HG02610 (cell line): ENCODE results near the gene SLC6A3.

Experiments used
- ATAC-seq: cut with Tn5 transposase; IDR thresholded peaks from one replicate; pipeline ENCODE4 v1.9.1; 2021; ENCODE audit warnings: mild to moderate bottlenecking, moderate library complexity; ENCODE audit not compliant: unreplicated experiment

SLC6A3 gene

DNA sequence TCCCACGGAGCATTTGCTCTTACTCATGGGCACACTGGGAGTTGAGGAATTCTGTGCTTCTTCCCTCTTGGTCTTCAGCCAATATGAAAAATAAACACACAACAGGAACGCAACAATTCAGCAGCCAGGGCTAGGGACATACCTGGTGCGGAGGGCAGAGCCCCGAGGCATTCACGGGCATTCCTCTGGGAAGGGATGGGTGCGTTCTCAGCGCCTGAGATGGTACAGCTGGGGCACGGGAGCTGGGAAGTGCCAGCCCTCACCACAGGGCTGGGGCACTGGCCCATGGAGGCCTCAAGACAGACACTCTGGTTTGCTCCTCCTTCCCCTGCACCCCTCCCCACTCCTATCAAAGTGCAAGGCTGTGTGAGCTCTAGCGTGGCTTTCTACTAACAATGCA, 2.1 kb downstream of the SLC6A3 start:
- ATAC-seq, result no peak

DNA sequence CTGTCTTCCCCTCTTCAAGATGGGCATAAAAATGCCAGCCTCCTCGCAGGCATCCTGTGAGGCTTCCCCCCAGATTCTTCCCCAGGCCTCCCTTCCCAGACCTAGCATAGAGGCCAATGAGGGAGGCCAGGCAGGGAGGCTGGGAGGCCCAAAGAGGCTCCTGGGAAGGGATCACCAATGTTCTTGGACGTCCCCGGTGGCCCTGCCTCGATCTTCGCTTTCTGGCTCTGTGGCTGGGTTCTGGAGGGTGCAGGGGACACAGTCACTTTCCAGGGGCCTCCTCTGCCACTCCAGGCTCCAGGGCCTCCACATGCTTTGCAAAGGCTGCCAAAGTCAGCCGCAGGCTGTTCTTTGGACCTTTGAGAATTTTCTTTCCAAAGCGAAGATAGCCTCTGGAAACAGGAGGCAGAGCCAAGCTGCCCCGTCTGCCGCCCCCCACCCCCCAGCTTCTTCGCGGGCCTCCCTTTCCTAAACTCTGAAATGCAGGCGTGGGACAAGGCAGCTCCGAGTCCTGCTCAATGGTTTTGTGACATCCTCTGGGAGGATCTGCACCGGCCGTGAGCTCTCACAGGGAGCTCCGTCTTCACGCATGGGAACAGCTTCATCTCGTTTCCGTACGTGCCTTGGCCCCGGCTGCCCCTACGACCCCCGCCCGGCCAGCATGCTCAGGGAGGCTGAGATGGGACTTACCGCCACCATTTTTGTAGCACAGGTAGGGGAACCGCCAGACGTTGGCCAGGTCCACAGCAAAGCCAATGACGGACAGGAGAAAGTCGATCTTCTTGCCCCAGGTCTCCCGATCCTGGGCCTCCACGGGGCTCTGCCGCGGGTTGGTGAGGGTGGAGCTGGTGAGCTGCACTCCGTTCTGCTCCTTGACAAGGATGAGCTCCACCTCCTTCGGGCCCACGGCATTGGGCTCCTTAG, 2.8 kb downstream of the SLC6A3 start:
- ATAC-seq, result no peak

DNA sequence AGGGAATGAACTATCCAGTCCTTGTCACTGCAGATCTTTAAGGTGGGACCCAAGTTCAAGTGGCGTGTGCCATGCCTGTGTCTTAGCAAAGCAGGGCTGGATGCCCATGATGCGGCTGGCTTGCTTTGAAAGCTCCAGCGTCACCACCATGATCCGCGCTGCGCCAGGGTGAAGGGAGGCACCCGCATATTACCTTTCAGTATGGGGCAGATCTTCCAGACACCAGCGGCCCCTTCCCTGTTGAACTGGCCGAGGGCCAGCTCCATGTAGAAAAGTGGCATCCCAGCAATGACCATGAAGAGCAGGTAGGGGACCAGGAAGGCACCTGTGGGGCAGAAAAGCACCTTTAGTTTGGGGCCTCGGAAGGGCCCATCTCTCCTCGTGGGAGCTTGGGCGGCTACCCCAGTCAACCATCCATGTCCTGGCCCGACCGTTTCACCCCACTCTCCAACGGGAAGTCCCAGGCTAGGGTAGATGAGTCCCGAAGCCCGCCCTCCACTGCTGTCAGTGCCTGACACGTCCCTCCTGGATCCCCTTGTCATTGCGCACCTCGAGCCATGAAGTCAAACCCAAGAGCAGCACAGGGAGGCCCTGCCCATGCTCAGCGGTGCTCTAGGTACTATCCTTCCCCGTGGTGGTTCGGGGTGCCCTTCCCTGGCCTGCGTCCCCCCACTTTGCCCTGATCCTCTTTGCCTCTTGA, 3.9 kb downstream of the SLC6A3 start:
- no peak for ATAC-seq

- ATAC-seq, result no peak
These were observed 5.1 kb downstream of the SLC6A3 start for GRCh38 chr5:1440098-1440493.

DNA sequence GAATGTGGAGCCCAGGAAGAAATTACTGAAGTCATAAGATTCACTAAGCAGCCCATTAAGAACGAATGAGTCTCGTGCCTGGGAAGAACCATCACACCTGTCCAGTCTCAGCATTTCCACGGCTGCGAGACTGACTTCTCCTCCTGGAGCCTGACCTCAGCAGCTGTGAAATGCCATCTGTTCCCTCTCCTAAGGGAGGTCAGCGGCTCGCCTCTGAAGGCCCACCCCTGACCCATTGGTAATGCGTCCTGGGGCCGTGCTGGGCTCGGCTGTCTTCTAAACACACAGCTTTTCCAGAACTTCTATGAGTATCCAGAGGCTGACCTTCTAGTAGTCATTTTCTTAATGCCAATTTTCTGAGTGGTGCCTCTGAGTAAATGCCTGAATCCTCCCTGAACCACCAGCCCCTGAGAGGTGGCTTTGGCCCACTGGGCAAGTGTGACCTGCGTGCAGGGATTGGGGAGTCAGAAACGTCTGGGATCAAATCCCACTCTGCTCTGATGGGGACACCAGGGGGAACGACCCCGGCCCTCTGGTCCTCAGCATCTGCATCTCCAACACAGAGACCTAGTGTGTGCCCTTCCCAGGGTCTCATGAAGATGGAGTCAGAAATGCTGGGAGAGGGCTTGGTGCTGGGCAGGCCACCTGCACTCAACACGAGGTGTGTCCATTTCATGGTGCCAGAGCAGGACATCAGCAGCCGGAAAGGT, 5.7 kb downstream of the SLC6A3 start:
- ATAC-seq, result no peak

GRCh38 chr5:1438871-1439270, 6.4 kb downstream of the SLC6A3 start:
- ATAC-seq, result no peak

DNA sequence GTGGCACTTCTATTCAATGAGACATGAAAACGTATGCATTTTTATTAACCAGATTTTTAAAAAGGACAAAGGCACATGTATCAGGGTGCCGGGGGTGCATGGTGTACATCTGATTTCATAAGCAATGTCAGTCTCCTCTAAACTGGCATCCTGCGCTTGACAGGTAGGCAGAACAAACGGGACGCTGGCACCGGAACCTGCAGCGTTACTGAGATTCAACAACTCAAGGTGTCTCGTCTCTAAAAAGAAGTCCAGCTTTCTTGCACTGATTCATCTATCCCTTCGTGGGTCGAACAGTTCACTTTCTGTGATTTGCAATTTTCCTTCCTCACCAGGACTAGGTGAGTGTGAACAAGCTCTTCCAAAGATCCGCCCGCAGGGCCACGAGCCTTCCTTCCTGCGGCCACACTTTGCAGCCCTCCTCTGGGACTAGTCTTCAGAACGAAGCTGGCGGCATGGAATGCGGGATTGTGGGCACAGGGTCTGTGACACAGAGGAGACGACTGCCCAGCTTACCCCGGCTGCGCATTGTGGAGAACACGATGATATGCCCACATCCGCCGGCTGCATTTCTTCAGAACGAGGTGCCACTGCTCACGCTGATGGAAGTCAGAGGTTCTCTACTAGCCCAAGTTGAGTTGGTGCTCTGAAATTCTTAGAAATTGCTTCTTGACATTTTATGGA, 7.2 kb downstream of the SLC6A3 start:
- no peak for ATAC-seq

GRCh38 chr5:1437226-1437829, 7.9 kb downstream of the SLC6A3 start:
- ATAC-seq, result no peak

DNA sequence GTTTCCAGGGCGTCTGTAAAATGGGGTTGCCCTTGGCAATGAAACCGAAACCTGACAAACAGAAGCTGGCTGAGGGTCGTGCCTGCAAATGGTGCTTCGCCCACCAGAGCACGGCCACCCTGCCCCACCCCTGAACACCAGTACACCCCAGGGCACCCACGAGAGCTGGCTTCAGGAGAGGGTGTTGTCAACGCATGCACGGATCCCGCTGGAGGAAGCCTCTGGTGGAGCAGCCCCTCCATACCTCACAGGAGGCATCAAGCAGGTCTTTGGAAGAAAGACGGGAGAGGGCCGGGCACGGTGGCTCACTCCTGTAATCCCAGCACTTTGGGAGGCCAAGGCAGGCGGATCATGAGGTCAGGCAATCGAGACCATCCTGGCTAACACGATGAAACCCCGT, 8.6 kb downstream of the SLC6A3 start:
- ATAC-seq, result no peak

DNA sequence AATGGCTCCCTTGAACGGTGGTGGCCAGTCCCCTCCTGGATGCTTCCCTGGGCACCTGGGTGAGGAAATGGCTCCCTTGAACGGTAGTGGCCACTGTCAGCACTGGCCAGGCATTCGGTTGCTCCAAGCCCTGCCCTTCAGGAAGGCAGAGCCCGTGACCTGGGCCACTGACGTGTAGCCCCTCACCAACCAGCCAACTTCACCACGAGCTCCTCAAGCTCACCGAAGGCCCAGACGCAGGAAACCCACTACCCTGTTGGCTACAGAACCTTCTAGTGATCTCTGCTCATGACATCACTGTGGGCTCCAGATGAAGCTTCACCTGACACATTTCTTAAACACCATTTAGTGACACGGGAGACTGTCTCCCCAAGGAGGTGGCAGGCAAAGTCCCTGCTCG, 9.2 kb downstream of the SLC6A3 start:
- ATAC-seq, result no peak

- no peak for ATAC-seq
These were observed 9.9 kb downstream of the SLC6A3 start for GRCh38 chr5:1435369-1435768.

- ATAC-seq, result no peak
These were observed 12.9 kb downstream of the SLC6A3 start for GRCh38 chr5:1432296-1432695.

DNA sequence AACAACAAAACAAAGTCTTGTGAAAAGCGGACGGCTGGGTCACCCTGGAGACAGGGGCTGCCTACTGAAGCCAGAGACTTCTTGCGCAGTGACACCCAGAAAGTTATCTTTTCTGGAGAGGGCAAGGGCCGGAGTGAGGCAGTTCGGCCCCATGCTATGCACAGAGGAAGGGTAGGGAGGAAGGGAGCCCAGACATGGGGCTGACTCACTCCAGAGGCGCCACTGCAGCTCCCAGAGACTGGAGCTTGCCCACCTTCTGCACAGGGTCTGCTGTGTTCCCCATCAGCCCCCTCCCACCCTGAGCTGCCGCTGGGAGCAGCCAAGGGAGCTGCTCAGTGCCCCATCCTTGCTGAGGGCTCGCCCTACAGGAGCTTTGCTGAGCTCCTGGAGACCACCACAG, 13.3 kb downstream of the SLC6A3 start:
- ATAC-seq, result no peak

DNA sequence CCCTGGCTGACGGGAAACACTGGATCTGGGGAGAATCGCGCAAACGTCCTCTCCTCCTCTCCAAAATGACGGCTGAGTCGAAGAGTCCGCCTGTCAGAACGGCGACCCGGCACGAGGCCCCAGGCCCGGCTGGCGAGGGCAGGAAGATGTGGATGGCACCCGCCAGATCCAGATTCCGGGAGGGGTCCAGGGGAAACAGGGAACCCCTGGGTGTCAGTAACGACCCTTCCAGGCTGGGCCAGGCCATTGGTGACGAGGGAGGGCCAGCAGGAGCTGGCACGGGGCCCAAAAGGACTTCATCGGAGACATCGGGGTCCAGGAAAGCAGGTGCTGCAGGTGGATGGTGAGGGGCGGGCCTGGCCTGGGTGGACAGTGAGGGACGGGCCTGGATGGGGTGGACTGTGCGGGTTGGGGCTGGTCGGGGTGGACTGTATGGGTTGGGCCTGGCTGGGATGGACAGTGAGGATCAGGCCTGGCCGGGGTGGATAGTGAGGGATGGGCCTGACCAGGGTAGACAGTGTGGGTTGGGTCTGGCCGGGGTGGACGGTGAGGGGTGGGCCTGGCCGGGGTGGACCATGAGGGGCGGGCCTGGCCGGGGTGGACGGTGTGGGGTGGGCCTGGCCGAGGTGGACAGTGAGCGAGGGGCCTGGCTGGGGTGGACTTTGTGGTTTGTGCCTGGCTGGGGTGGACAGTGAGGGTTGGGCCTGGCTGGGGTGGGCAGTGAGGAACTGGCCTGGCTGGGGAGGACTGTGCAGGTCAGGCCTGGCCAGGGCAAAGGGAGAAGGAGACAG, 14.0 kb downstream of the SLC6A3 start:
- no peak for ATAC-seq

DNA sequence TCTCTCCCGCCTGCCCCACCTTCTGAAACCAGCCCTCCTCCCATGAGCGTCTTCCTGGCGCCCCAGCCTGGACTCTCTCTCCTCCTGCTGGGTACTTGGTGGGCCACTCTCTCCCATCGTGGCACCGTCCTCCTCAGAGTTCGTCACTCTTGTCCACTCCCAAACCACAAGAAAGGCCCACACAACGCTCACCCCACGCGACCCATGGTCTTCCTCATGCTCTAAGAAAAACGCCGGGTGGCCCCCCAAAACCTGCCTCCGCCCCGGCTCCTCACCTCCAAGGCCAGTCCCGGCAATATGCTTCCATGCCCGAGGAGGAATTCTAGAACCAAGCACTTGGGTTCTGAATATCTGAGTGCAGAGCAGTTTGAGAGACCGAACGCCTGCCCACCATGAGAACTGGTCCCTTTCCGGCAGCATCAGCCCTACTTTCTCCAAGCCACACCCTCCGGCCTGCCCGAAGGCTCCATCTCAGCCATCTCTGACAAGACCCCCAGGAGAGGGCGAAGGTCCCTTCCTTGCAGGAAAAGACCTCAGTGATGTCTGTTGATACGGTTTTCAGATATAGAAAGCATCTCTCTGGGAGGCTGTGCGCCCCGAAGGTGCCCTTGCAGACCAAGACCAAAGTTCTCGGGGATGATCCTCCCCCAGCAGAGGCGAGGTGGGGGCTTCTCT, 15.0 kb downstream of the SLC6A3 start:
- no peak for ATAC-seq

- no peak for ATAC-seq
These were observed 15.7 kb downstream of the SLC6A3 start for GRCh38 chr5:1429496-1429895.

GRCh38 chr5:1429066-1429465, 16.2 kb downstream of the SLC6A3 start:
- no peak for ATAC-seq

GRCh38 chr5:1428107-1428506, 17.1 kb downstream of the SLC6A3 start:
- ATAC-seq, result no peak

DNA sequence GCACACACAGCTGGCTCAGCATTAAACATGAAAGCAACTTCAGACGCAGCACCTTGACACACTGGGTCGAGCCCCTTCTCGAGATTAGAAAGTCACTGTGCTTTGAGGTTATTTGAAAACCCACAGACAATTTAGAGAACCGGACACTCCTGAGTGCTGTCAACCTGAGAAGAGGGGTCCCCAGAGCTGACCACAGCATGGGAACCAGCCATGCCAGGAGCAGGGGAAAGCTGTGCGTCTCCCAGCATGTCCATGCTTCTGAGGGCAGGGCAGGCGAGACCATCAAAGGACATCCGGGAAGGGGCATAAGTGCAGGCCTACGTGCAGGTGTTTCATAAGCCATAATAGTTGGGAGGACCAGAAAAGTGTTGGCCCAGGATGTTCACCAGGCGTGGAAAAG, 20.5 kb downstream of the SLC6A3 start:
- no peak for ATAC-seq
